Fibroblast of villous mesenchyme (primary cell): ENCODE measurements around the gene PCBD2. TPM values are rescaled to one million over a fixed set of nuclear protein-coding genes. Genes with fewer than 3 reads are reported as not detected.
A peak's percentile ranks its signal among the peaks of the same experiment; 100 is the strongest.
"Not testable (repeated sequence)": the region's sequence is repeated elsewhere in the genome, so short reads cannot be mapped to it uniquely, and the experiment has no call there.

Source experiments
- DNase-seq: peaks from one replicate; pipeline ENCODE4 v3.0.0-alpha.2; 2010; ENCODE audit warnings: low read depth
- H3K4me3 ChIP-seq: 2 replicates; pipeline ENCODE4 v1.5.1; 2011; ENCODE audit warnings: low read depth, mild to moderate bottlenecking, low read length
- CTCF ChIP-seq: IDR thresholded peaks from 2 replicates; pipeline ENCODE4 v1.5.1; 2012; ENCODE audit warnings: low read depth, mild to moderate bottlenecking, low read length; ENCODE audit not compliant: insufficient read depth
- total RNA-seq: library from RNA; depleted of rRNA; stranded (reverse); fragments of >200 nt; gene quantifications from 2 replicates; pipeline ENCODE4 v1.2.3, GENCODE V29; 2012

PCBD2 gene
- total RNA-seq, 1 donor = 4.7 TPM

- H3K4me3 ChIP-seq = no peak overlapping the region
- DNase-seq = no peak
- no peak for TF ChIP-seq CTCF
Observed at GRCh38 chr5:134906811-134907210, 1.9 kb downstream of the PCBD2 start.

- DNase-seq, H3K4me3 ChIP-seq: not testable (repeated sequence)
Observed at GRCh38 chr5:134910752-134911151, 5.8 kb downstream of the PCBD2 start.

GRCh38 chr5:134911285-134912206 is 6.6 kb downstream of the PCBD2 start:
- no peak overlapping the region for H3K4me3 ChIP-seq
- no peak for TF ChIP-seq CTCF
- DNase-seq = peak; percentile 19

- DNase-seq = no peak
- no peak for TF ChIP-seq CTCF
- H3K4me3 ChIP-seq = no peak overlapping the region
Observed at GRCh38 chr5:134913254-134913653, 8.3 kb downstream of the PCBD2 start.

GRCh38 chr5:134913795-134914194 is 8.9 kb downstream of the PCBD2 start:
- no peak for TF ChIP-seq CTCF
- H3K4me3 ChIP-seq = no peak overlapping the region
- DNase-seq = no peak

GRCh38 chr5:134917070-134917815 is 12.3 kb downstream of the PCBD2 start:
- no peak for DNase-seq

More at GRCh38 chr5:134917070-134917815, 12.3 kb downstream of the PCBD2 start:
- peak; percentile 16 for TF ChIP-seq CTCF
- H3K4me3 ChIP-seq = no peak overlapping the region
